Measurements from ENCODE around the gene GABARAPL1. TPM values are rescaled to one million over a fixed set of nuclear protein-coding genes. Genes with fewer than 3 reads are reported as not detected.
"Not testable (repeated sequence)": the region's sequence is repeated elsewhere in the genome, so short reads cannot be mapped to it uniquely, and the experiment has no call there.

The GABARAPL1 gene
- total RNA-seq, 1 donor from 2014 or later: 4.2 TPM

- intact Hi-C loops (cut with micrococcal nuclease): no loop called here
Observed at GRCh38 chr12:10196210-10196609, 16.5 kb upstream of the GABARAPL1 start.

- intact Hi-C loops (cut with micrococcal nuclease): no loop called here
Observed at GRCh38 chr12:10197879-10198278, 14.8 kb upstream of the GABARAPL1 start.

GRCh38 chr12:10204495-10204894 lies 8.2 kb upstream of the GABARAPL1 start:
- intact Hi-C loops (cut with micrococcal nuclease): not testable (repeated sequence)

- intact Hi-C loops (cut with micrococcal nuclease): no loop called here
Observed at GRCh38 chr12:10205220-10205807, 7.4 kb upstream of the GABARAPL1 start.

- intact Hi-C loops (cut with micrococcal nuclease): no loop called here
Observed at GRCh38 chr12:10207136-10207535, 5.5 kb upstream of the GABARAPL1 start.

- intact Hi-C loops (cut with micrococcal nuclease): loop anchor here (5.0 kb wide), 1 partner anchor 533 kb away; no protein-coding TSS in a partner anchor
Observed at GRCh38 chr12:10210225-10210624, 2.5 kb upstream of the GABARAPL1 start.

- intact Hi-C loops (cut with micrococcal nuclease): loop anchor here (5.0 kb wide), 1 partner anchor 534 kb away; no protein-coding TSS in a partner anchor
Observed at GRCh38 chr12:10211101-10211939, 1.4 kb upstream of the GABARAPL1 start.

GRCh38 chr12:10211940-10212738 lies 538 bp upstream of the GABARAPL1 start:
- intact Hi-C loops (cut with micrococcal nuclease): loop anchor here (1.0 to 5.0 kb wide), 7 partner anchors 343 to 959 kb away; partner anchors contain the start of genes CLEC2B, MAGOHB, SMIM10L1 and YBX3

GRCh38 chr12:10213168-10214135 lies 775 bp downstream of the GABARAPL1 start:
- intact Hi-C loops (cut with micrococcal nuclease): loop anchor here (1.0 to 5.0 kb wide), 9 partner anchors 22 to 536 kb away; partner anchors contain the start of genes STYK1 and YBX3

GRCh38 chr12:10214136-10214894 lies 1.6 kb downstream of the GABARAPL1 start:
- intact Hi-C loops (cut with micrococcal nuclease): loop anchor here (1.0 to 5.0 kb wide), 2 partner anchors 460 to 537 kb away; partner anchors contain the start of gene STYK1

GRCh38 chr12:10214895-10215267 lies 2.2 kb downstream of the GABARAPL1 start:
- intact Hi-C loops (cut with micrococcal nuclease): loop anchor here (1.0 to 5.0 kb wide), 2 partner anchors 459 to 538 kb away; partner anchors contain the start of gene STYK1

- intact Hi-C loops (cut with micrococcal nuclease): no loop called here
Observed at GRCh38 chr12:10215436-10215835, 2.8 kb downstream of the GABARAPL1 start.

GRCh38 chr12:10215946-10216345 lies 3.3 kb downstream of the GABARAPL1 start:
- intact Hi-C loops (cut with micrococcal nuclease): not testable (repeated sequence)

GRCh38 chr12:10218021-10218420 lies 5.3 kb downstream of the GABARAPL1 start:
- intact Hi-C loops (cut with micrococcal nuclease): no loop called here

- intact Hi-C loops (cut with micrococcal nuclease): no loop called here
Observed at GRCh38 chr12:10220398-10221077, 7.9 kb downstream of the GABARAPL1 start.

- intact Hi-C loops (cut with micrococcal nuclease): no loop called here
Observed at GRCh38 chr12:10221846-10222245, 9.2 kb downstream of the GABARAPL1 start.

GRCh38 chr12:10223208-10223607 lies 10.5 kb downstream of the GABARAPL1 start:
- intact Hi-C loops (cut with micrococcal nuclease): no loop called here

GRCh38 chr12:10225426-10225825 lies 12.7 kb downstream of the GABARAPL1 start:
- intact Hi-C loops (cut with micrococcal nuclease): not testable (repeated sequence)

GRCh38 chr12:10226086-10226485 lies 13.4 kb downstream of the GABARAPL1 start:
- intact Hi-C loops (cut with micrococcal nuclease): no loop called here
